Activated CD4-positive, CD25-positive, alpha-beta regulatory T cell treated with anti-CD3 and anti-CD28 coated beads, Interleukin-2, amount 50 U/mL, for 72 hours (primary cell): ENCODE measurements around the gene CPTP.

ENCODE experiments used
- DNase-seq: peaks from one replicate; pipeline ENCODE4 v3.0.0; 2021

The CPTP gene

DNA sequence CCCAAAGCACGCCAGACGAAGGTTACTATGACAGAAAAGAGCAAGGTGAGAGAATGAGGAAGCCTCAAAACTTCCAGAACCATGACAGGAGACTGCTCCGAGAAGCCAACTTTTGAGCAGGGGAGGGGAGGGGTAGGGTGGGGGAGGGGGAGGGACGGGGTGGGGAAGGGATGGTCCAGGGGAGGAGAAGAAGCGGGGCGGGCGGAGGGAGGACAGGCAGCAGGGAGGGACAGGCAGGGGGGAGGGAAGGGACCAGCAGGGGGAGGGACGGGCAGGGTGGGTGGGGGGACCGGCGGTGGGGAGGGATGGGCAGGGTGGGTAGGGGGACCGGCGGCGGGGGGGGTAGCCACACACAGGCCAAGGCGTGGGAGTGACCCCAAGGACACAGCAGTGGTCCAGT, 2.2 kb upstream of the CPTP start:
- no peak for DNase-seq

DNA sequence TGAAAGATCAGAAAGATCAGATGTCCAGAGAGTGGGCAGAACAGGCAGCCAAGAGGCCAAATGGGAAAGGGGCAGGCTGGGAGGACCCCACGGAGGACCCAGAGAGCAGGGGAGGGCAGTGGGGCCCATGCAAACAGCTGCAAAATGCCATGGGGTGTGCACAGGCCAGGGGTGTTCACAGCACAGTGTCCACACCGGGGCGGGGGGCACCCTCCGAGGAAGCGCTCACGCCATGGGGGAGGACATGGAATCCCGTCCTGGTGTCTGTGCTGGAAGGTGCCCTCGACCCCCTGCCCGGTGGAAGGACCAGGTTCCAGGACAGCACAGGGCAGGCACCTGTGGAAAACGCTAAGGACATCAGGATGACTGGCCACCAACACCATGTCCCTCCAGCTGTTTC, 1.6 kb upstream of the CPTP start:
- DNase-seq: no peak

DNA sequence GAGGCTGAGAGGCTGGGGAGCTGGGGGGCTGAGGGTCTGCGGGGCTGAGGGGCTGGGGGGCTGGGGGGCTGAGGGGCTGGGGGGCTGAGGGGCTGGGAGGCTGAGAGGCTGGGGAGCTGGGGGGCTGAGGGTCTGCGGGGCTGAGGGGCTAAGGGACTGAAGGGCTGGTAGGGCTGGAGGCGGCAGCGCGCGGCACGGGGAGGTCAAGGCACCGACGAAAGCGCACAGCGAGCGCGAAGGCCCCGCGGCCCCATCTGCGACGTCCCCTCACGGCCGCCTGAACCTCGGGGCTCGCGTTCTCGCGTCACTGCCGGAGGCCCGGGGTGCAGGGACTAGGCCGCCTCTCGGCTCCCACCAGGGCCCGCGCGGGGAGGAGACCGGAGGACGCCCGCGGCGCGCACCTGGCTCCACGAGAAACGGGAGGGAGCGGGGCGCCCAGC, 498 bp upstream of the CPTP start:
- no peak for DNase-seq

DNA sequence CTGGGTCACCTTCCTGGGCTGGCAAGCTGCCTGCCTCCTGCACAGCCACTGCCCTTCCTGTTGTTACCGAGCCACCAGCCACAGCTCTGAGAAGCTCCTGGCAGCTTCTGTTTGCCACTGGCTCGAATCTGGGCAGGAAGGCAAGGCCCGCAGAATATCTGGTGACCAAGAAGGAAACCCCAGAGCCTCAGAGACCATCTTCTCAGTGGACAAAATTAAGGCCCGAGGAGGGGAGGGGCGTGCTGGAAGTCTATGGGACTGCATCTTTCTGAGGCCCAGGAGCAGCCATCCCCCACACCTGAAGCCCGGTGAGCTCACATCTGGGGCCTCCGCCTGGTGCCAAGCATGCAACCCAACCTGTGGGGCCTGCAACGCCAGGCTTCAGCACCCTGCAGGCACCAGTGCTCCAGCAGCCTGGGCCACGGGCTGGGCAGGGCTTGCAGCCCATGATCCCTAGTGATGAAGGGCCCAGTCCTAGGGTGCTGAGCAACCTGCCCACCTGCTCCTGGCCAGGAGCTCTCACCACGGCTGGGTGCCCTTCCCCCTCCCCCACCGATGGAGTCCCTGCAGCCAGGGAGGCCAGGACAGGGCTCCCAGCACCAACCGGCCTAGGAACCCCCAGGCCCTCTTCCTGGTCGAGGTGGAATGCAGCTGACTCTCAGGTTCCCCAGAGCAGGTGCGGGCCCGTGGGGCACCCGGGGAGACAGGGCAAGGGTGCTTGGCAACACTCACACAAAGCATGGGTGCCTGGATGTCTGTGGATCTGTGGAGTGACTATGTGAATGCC, 879 bp downstream of the CPTP start:
- no peak for DNase-seq

DNA sequence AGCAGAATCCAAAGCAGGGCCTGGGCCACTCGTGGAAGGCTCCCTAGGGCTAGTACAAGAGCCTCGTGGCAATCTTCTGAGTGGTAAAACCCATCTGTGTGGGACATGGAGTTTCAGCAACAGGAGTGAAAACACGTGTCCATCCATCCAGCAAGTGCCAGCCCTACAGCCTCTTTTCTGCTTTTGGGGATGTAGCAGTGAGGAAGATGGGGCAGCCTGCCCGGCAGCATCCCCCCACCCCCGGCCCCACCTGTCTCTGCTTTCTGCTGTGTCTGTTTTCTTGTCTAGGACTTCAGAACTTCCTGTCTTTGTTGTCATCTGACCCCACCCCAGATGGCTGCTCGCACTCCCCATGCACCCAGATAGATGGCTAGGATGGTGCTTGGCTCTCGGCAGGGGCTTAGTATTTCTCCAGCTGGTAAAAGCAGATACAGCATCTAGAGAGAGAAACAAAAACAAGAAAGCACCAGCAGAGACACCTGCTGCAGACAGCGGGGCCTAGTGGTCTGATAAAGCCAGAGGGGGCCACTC, 1.5 kb downstream of the CPTP start:
- DNase-seq: no peak

DNA sequence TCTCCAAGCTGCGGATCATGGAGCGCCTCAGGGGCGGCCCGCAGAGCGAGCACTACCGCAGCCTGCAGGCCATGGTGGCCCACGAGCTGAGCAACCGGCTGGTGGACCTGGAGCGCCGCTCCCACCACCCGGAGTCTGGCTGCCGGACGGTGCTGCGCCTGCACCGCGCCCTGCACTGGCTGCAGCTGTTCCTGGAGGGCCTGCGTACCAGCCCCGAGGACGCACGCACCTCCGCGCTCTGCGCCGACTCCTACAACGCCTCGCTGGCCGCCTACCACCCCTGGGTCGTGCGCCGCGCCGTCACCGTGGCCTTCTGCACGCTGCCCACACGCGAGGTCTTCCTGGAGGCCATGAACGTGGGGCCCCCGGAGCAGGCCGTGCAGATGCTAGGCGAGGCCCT, 2.7 kb downstream of the CPTP start:
- no peak for DNase-seq

DNA sequence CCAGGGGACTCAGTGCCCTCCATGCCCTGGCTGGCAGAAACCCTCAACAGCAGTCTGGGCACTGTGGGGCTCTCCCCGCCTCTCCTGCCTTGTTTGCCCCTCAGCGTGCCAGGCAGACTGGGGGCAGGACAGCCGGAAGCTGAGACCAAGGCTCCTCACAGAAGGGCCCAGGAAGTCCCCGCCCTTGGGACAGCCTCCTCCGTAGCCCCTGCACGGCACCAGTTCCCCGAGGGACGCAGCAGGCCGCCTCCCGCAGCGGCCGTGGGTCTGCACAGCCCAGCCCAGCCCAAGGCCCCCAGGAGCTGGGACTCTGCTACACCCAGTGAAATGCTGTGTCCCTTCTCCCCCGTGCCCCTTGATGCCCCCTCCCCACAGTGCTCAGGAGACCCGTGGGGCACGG, 3.7 kb downstream of the CPTP start:
- no peak for DNase-seq

DNA sequence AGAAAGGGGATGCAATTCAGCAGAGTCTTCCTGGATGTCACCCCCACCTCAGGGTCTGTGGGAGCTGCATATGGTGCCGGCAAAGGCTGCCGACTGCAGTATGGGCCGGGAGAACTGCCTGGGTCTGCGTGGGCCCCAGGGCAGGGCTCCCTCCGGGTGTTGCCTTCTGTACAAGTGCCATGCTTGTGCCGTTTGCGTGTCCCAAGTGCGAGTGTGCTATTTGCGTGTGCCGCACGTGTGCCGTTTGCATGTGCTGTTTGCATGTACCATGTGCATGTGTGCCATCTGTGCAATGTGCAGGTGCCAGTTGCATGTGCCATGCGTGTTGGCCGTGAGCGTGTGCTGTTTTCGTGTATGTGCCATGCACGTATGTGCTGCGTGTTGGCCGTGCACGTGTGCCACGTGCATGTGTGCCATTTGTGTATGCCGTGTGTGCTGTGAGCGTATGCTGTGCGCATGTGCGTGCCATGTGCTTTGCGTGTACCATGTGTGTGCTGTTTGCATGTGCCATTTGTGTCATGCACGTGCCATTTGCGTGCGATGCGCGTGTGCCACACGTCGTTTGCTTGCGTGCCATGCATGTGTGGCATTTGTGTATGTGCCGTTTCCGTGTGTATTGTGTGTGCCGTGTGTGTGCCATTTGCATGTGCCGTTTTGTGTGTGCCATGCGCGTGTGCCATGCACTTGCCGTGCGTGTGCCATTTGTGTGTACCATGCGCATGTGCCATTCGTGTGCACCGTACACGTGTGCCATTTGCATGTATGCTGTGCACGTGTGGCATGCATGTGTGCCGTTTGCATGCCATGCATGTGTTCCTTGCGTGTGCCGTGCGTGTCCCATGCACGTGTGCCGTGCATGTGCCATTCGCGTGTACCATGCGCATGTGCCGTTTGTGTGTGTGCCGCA, 5.0 kb downstream of the CPTP start:
- DNase-seq: no peak

DNA sequence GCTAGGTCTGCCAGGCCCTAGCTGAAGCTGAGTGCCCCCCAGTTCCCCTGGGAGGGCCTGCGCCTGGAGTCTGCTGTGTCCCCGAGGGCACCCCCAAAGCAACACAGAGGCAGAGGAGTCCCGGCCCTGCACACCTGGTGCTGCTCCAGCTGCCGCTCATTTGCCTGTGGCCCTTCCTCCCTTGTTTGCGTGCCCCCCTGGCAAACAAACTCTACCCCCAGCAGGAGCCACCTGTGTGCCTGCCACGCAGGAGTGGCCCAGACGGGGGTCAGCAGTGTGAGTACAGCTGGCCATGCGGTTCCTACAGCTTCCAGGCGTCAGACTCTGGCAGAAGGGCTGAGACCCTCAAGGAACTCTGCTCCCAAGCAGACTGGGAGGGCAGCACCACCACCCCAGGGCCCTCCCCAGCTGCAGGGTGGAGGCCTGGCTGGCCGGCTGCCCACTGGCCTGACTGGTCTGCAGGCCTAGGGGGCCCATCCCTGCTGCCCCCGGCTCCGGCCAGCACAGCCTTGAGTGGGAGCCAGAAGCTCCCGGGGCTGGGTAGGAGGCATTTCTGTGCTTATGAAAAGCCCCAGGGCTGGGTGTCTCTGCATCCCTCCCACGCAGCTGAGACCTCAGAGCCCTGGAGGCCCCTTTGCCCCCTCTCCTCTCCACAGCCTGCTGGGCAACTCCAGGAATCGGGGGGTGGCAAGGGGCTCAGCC, 5.9 kb downstream of the CPTP start:
- DNase-seq: no peak

DNA sequence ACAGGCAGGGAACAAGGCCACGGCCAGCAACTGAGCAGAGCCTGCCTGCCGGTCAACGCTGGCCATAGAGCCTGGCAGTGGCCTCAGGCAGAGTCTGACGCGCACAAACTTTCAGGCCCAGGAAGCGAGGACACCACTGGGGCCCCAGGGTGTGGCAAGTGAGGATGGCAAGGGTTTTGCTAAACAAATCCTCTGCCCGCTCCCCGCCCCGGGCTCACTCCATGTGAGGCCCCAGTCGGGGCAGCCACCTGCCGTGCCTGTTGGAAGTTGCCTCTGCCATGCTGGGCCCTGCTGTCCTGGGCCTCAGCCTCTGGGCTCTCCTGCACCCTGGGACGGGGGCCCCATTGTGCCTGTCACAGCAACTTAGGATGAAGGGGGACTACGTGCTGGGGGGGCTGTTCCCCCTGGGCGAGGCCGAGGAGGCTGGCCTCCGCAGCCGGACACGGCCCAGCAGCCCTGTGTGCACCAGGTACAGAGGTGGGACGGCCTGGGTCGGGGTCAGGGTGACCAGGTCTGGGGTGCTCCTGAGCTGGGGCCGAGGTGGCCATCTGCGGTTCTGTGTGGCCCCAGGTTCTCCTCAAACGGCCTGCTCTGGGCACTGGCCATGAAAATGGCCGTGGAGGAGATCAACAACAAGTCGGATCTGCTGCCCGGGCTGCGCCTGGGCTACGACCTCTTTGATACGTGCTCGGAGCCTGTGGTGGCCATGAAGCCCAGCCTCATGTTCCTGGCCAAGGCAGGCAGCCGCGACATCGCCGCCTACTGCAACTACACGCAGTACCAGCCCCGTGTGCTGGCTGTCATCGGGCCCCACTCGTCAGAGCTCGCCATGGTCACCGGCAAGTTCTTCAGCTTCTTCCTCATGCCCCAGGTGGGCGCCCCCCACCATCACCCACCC, 6.7 kb downstream of the CPTP start, which contains the start of gene TAS1R3:
TAS1R3 (plus strand) TSS at position 213 of the 898 bp plus-strand sequence; CDS start at position 279, 66 bp downstream.
- DNase-seq: no peak

DNA sequence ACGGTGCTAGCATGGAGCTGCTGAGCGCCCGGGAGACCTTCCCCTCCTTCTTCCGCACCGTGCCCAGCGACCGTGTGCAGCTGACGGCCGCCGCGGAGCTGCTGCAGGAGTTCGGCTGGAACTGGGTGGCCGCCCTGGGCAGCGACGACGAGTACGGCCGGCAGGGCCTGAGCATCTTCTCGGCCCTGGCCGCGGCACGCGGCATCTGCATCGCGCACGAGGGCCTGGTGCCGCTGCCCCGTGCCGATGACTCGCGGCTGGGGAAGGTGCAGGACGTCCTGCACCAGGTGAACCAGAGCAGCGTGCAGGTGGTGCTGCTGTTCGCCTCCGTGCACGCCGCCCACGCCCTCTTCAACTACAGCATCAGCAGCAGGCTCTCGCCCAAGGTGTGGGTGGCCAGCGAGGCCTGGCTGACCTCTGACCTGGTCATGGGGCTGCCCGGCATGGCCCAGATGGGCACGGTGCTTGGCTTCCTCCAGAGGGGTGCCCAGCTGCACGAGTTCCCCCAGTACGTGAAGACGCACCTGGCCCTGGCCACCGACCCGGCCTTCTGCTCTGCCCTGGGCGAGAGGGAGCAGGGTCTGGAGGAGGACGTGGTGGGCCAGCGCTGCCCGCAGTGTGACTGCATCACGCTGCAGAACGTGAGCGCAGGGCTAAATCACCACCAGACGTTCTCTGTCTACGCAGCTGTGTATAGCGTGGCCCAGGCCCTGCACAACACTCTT, 7.6 kb downstream of the CPTP start:
- DNase-seq: no peak

DNA sequence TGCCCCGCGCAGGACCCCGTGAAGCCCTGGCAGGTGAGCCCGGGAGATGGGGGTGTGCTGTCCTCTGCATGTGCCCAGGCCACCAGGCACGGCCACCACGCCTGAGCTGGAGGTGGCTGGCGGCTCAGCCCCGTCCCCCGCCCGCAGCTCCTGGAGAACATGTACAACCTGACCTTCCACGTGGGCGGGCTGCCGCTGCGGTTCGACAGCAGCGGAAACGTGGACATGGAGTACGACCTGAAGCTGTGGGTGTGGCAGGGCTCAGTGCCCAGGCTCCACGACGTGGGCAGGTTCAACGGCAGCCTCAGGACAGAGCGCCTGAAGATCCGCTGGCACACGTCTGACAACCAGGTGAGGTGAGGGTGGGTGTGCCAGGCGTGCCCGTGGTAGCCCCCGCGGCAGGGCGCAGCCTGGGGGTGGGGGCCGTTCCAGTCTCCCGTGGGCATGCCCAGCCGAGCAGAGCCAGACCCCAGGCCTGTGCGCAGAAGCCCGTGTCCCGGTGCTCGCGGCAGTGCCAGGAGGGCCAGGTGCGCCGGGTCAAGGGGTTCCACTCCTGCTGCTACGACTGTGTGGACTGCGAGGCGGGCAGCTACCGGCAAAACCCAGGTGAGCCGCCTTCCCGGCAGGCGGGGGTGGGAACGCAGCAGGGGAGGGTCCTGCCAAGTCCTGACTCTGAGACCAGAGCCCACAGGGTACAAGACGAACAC, 8.3 kb downstream of the CPTP start:
- DNase-seq: no peak

DNA sequence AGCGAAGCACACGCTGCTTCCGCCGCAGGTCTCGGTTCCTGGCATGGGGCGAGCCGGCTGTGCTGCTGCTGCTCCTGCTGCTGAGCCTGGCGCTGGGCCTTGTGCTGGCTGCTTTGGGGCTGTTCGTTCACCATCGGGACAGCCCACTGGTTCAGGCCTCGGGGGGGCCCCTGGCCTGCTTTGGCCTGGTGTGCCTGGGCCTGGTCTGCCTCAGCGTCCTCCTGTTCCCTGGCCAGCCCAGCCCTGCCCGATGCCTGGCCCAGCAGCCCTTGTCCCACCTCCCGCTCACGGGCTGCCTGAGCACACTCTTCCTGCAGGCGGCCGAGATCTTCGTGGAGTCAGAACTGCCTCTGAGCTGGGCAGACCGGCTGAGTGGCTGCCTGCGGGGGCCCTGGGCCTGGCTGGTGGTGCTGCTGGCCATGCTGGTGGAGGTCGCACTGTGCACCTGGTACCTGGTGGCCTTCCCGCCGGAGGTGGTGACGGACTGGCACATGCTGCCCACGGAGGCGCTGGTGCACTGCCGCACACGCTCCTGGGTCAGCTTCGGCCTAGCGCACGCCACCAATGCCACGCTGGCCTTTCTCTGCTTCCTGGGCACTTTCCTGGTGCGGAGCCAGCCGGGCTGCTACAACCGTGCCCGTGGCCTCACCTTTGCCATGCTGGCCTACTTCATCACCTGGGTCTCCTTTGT, 9.1 kb downstream of the CPTP start:
- no peak for DNase-seq

DNA sequence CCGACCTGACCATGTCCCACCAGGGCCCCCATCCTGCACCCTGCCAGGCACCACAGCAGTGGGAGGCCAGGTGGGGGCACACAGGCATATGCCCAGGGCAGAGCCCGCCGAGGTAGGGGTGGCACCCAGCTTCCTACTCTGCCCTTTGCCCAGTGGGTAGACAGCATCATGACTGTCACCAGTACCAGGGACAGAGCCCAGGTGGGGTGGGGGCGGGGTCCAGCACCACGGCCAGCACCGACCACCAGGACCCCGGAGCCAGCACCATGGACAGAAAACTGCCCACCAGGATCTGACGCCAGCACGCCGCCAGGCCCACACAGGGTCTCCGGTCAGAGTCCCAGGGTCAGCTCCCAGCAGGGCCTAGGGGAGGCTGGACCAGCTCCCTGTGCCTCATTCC, 10.2 kb downstream of the CPTP start:
- no peak for DNase-seq

DNA sequence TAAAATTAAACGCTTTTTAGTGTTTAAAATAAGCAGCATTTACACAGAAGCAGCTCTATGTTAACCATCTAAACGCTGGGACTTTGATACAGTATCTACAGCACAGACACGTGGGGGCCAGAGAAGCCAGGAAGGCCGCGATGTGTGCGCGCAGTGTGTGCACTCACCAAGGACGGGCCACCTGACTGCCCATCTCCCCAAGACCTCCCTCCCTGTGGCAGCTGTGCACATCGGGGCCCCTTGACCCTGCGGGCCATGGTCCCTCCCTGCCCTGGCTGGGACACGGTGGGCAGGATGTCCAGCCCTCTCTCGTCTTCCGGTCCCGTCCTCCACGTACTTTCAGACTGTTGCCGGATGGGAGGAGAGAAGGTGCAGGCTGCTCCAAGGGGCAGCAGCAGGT, 10.7 kb downstream of the CPTP start:
- no peak for DNase-seq

DNA sequence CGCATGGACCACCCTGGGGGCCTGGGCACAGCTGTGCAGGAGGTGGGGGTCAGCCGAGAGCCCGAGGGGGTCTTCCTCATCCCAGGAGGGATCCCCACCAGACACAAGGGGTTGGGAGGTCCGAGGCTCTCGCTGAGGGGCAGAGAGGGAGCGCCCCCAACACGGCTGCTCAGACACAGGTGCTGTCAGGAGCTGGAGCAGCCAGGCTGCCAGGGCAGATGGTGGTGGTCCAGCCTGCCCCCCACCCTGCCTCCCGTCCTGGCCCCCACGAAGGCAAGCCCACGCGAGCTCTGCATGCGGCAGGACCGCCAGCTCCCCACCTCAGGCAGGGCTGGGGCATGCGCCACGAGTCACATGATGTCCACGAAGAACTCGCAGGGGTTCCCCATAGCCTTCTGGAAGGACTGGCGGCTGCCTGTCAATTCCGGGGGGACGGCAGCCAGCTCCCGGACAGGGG, 11.2 kb downstream of the CPTP start:
- DNase-seq: no peak

DNA sequence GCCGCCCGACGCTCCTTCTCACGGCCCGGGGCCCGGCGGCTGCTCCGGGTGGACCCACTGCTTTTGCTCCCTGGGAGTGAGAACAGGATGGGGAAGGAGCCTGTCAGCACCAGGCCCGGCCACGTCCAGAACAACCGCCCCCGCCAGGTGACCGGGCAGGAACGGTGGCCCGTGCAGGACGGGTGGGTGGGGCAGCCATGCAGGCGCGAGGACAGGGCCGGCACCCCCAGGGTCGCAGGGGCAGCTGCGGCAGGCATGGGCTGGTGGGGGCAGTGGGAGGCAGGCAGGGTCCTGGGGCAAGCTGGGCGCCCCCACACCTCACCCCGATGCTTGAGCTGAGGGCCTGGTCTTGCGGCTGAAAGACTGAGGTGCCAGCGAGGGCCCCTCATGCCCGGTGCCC, 11.8 kb downstream of the CPTP start:
- no peak for DNase-seq

DNA sequence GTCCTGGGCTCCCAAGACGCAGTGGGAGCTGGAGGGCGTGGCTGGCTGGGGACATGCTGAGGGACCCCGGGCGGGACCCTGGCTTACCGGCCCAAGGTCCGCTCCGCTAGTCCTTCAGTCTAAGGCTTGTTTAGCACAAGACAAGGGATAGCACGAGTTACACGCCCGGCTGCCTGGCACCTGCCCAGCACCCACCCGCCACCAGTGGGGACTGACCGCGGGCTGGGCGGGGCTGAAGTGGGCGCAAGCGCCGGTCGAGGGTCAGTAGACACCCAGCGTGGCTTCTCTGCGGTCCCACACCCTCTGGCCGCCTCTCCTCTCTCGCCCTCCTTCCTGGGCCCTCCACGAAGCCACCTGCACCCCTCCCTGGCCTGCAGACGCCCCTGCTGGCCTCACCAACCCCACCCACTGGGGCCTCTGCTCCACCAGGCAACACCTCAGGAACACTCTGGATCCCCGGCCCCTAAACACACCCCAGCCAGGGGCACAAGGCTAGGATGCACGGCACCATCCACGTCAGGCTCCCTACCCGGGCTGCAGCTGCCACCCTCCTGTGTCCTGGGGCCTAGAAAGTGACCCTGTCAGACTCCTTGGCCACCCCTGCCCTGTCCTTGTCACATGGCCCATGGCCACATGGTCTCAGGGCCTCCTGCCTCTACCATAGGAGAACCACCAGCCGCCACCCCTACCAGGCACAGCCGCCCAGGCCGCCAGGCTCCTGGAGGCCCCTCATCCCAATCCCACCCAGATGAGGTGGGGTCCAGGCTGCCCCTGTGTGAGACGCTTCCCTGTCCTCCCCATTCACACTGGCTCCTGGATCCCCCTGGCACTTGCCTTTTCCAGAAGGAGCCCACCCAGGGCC, 12.6 kb downstream of the CPTP start:
- DNase-seq: no peak

DNA sequence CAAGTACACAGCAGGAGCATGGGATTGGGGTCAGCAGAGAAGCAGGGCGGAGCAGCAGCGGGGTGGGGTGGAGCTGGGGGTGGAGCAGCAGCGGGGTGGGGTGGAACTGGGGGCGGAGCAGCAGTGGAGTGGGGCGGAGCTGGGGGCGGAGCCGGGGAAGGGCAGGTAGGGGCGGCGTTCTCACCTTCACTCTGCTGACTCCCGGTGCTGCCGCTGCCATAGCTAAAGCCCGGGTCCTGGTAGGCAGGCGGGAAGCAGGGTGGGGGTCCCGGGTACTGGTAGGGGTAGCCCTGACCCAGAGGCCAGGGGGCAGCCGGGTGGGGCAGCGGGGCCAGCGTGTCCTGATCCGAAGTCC, 13.2 kb downstream of the CPTP start:
- DNase-seq: peak; percentile 61
